NCI-H146 (cell line): ENCODE results near the gene SHISA6.

Source experiments
- DNase-seq: peaks from one replicate; lab custom pipeline; 2025; lab: John Stamatoyannopoulos, UW

The SHISA6 gene

GRCh38 chr17:11539637-11540036, 298.6 kb downstream of the SHISA6 start:
- DNase-seq = no peak

- DNase-seq = no peak
Observed at GRCh38 chr17:11545002-11545401, 304.0 kb downstream of the SHISA6 start.

- DNase-seq = no peak
Observed at GRCh38 chr17:11545696-11546095, 304.7 kb downstream of the SHISA6 start.

- no peak for DNase-seq
Observed at GRCh38 chr17:11547853-11548252, 306.8 kb downstream of the SHISA6 start.

- no peak for DNase-seq
Observed at GRCh38 chr17:11548398-11548797, 307.4 kb downstream of the SHISA6 start.

GRCh38 chr17:11550431-11550830, 309.4 kb downstream of the SHISA6 start:
- no peak for DNase-seq

- DNase-seq = no peak
Observed at GRCh38 chr17:11551442-11551841, 310.4 kb downstream of the SHISA6 start.

GRCh38 chr17:11553135-11553534, 312.1 kb downstream of the SHISA6 start:
- DNase-seq = no peak

GRCh38 chr17:11554042-11554441, 313.0 kb downstream of the SHISA6 start:
- no peak for DNase-seq

- DNase-seq = no peak
Observed at GRCh38 chr17:11554542-11554941, 313.5 kb downstream of the SHISA6 start.

- no peak for DNase-seq
Observed at GRCh38 chr17:11555530-11555929, 314.5 kb downstream of the SHISA6 start.

GRCh38 chr17:11557727-11558452, 316.9 kb downstream of the SHISA6 start:
- DNase-seq = no peak

- no peak for DNase-seq
Observed at GRCh38 chr17:11558681-11559234, 317.7 kb downstream of the SHISA6 start.

GRCh38 chr17:11559601-11560000, 318.6 kb downstream of the SHISA6 start:
- DNase-seq = no peak

GRCh38 chr17:11561281-11561680, 320.3 kb downstream of the SHISA6 start:
- DNase-seq = no peak

- DNase-seq = no peak
Observed at GRCh38 chr17:11561702-11562101, 320.7 kb downstream of the SHISA6 start.

GRCh38 chr17:11564589-11565380, 323.8 kb downstream of the SHISA6 start:
- DNase-seq = no peak

GRCh38 chr17:11565591-11565990, 324.6 kb downstream of the SHISA6 start:
- no peak for DNase-seq

- DNase-seq = no peak
Observed at GRCh38 chr17:11578998-11579397, 338.0 kb downstream of the SHISA6 start.

- DNase-seq = no peak
Observed at GRCh38 chr17:11580677-11581076, 339.7 kb downstream of the SHISA6 start.

- DNase-seq = no peak
Observed at GRCh38 chr17:11582217-11582616, 341.2 kb downstream of the SHISA6 start.

- DNase-seq = no peak
Observed at GRCh38 chr17:11583306-11583992, 342.4 kb downstream of the SHISA6 start.

GRCh38 chr17:11589716-11590115, 348.7 kb downstream of the SHISA6 start:
- no peak for DNase-seq
